Osteoblast (primary cell): ENCODE data around the gene ZC3H14. TPM values are rescaled to one million over a fixed set of nuclear protein-coding genes. Genes with fewer than 3 reads are reported as not detected.

ENCODE experiments used
- DNase-seq: peaks from one replicate; pipeline ENCODE4 v3.0.0; 2011; ENCODE audit warnings: low spot score, mixed read lengths; ENCODE audit not compliant: insufficient read length; ENCODE audit errors: missing footprints
- H2AFZ ChIP-seq: 2 replicates; pipeline ENCODE4 v1.6.0; 2011; ENCODE audit warnings: mild to moderate bottlenecking, low read length
- H3K27ac ChIP-seq: 2 replicates; pipeline ENCODE4 v1.5.1; 2011; ENCODE audit warnings: mild to moderate bottlenecking, low read depth, low read length, moderate library complexity
- H3K27me3 ChIP-seq: 2 replicates; pipeline ENCODE4 v1.6.0; 2012; ENCODE audit warnings: mild to moderate bottlenecking, control low read depth, inconsistent platforms, low read length, moderate library complexity; ENCODE audit not compliant: insufficient read depth
- H3K36me3 ChIP-seq: 2 replicates; pipeline ENCODE4 v1.5.1; 2011; ENCODE audit warnings: mild to moderate bottlenecking, low read length, control low read depth, moderate library complexity; ENCODE audit not compliant: insufficient read depth
- H3K4me1 ChIP-seq: 2 replicates; pipeline ENCODE4 v1.5.1; 2011; ENCODE audit warnings: mild to moderate bottlenecking, low read length, control low read depth, moderate library complexity; ENCODE audit not compliant: insufficient read depth
- H3K4me2 ChIP-seq: 2 replicates; pipeline ENCODE4 v1.6.0; 2011; ENCODE audit warnings: mild to moderate bottlenecking, low read length; ENCODE audit not compliant: insufficient read depth
- H3K4me3 ChIP-seq: fragments of 200-600 bp; sonication (generic); 3 replicates; pipeline ENCODE4 v1.5.1; 2012; ENCODE audit warnings: mild to moderate bottlenecking, low read length, inconsistent platforms; ENCODE audit not compliant: insufficient read depth
- H3K79me2 ChIP-seq: 2 replicates; pipeline ENCODE4 v1.6.0; 2012; ENCODE audit warnings: mild to moderate bottlenecking, low read length, control low read depth, inconsistent platforms; ENCODE audit not compliant: insufficient read depth
- H3K9me3 ChIP-seq: 2 replicates; pipeline ENCODE4 v1.5.1; 2011; ENCODE audit warnings: low read depth, low read length, control low read depth
- H4K20me1 ChIP-seq: 2 replicates; pipeline ENCODE4 v1.6.0; 2012; ENCODE audit warnings: mild to moderate bottlenecking, low read length, control low read depth; ENCODE audit not compliant: insufficient read depth
- total RNA-seq: library from RNA; depleted of rRNA; stranded (reverse); fragments of >200 nt; gene quantifications from 2 replicates; pipeline ENCODE4 v1.2.3, GENCODE V29; 2012
- TF ChIP-seq, protein P1 (sequence below): IDR thresholded peaks from 2 replicates; pipeline ENCODE4 v1.5.1; 2011; ENCODE audit warnings: mild to moderate bottlenecking, low read depth, low read length, moderate library complexity; ENCODE audit errors: extremely low read depth

Gene ZC3H14
- total RNA-seq, 1 donor = 74.6 TPM

DNA sequence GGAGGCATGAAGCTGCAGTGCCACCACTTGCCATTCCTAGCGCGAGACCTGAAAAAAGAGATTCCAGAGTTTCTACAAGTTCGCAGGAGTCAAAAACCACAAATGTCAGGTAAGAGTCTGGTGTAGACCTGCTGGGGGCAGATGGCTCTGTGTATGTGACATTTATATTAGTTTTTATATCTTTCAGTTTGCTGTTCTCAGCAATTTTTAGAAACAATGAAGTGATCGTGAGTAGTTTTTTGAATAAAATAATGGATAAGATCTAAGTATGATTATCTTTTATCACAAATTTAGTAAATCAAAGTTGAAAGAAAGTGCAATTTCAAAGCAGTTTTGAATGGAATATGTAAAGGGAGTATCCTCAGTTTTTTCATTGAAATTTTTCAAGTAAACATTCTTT, 9.3 kb downstream of the ZC3H14 start:
- H3K36me3 ChIP-seq = peaks cover 79% of the 10 kb centered on the region

DNA sequence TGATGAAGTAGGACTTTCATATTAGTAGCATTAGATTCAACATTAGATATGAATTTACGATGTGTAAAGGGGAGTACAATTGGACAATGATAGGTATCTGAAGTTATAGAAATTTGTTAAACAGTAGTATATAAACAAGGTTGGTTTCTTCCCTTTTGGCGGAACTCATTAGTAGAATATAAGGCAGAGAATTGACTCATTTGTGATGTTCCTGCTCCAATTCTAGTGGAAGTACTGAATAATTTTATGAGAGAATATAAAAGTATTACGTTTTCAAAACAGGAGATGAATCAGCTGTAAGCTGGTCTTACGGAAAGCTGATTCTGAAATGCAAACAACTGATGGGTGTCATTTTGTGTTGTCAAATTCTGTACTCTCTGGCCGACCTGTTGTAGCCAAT, 13.4 kb downstream of the ZC3H14 start:
- TF ChIP-seq, protein P1, sequence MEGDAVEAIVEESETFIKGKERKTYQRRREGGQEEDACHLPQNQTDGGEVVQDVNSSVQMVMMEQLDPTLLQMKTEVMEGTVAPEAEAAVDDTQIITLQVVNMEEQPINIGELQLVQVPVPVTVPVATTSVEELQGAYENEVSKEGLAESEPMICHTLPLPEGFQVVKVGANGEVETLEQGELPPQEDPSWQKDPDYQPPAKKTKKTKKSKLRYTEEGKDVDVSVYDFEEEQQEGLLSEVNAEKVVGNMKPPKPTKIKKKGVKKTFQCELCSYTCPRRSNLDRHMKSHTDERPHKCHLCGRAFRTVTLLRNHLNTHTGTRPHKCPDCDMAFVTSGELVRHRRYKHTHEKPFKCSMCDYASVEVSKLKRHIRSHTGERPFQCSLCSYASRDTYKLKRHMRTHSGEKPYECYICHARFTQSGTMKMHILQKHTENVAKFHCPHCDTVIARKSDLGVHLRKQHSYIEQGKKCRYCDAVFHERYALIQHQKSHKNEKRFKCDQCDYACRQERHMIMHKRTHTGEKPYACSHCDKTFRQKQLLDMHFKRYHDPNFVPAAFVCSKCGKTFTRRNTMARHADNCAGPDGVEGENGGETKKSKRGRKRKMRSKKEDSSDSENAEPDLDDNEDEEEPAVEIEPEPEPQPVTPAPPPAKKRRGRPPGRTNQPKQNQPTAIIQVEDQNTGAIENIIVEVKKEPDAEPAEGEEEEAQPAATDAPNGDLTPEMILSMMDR = no peak
- no peaks in the 10 kb centered on the region for H3K9me3 ChIP-seq
- no peaks in the 10 kb centered on the region for H3K27me3 ChIP-seq
- no peaks in the 10 kb centered on the region for H4K20me1 ChIP-seq
- H3K27ac ChIP-seq = no peak overlapping the region
- peaks cover 91% of the 10 kb centered on the region for H3K36me3 ChIP-seq
- H3K4me2 ChIP-seq = no peak overlapping the region
- no peak overlapping the region for H3K4me3 ChIP-seq
- H3K4me1 ChIP-seq = no peaks in the 10 kb centered on the region
- no peaks in the 10 kb centered on the region for H3K79me2 ChIP-seq
- no peak overlapping the region for H2AFZ ChIP-seq
- no peak for DNase-seq

More for the DNA sequence above, 9.3 kb downstream of the ZC3H14 start:
- H3K4me1 ChIP-seq = no peaks in the 10 kb centered on the region
- H3K79me2 ChIP-seq = peaks cover 15% of the 10 kb centered on the region
- no peak overlapping the region for H3K4me2 ChIP-seq
- no peaks in the 10 kb centered on the region for H3K27me3 ChIP-seq
- no peaks in the 10 kb centered on the region for H4K20me1 ChIP-seq
- TF ChIP-seq, protein P1 = no peak
- no peaks in the 10 kb centered on the region for H3K9me3 ChIP-seq
- no peak overlapping the region for H3K4me3 ChIP-seq
- no peak overlapping the region for H3K27ac ChIP-seq
- H2AFZ ChIP-seq = no peak overlapping the region
- DNase-seq = no peak

DNA sequence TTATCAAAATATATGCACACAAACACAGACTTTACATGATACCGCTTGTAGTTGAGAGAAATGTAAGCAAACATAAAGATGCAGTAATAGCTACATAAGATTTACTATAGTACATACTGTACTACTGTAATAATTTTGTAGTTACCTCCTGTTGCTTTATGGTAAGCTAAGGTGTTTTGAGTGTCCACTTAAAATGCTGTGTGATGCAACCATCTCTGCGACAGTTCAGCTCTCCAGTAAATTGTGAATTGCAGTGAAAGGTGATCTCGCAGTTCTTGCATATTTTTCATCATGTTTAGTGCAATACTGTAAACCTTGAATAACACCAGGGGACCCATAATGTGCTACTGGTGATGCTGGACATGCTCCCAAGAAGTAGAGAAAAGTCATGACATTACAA, 21.6 kb downstream of the ZC3H14 start:
- Histone ChIP-seq H4K20me1 (no peaks in the 10 kb centered on the region), H2AFZ (no peak overlapping the region), H3K4me3 (no peak overlapping the region), H3K36me3 (peaks cover 73% of the 10 kb centered on the region), H3K27ac (no peak overlapping the region), H3K4me2 (no peak overlapping the region), H3K27me3 (no peaks in the 10 kb centered on the region), H3K4me1 (no peaks in the 10 kb centered on the region), H3K9me3 (no peaks in the 10 kb centered on the region), H3K79me2 (peaks cover 8% of the 10 kb centered on the region)
- no peak for DNase-seq
- TF ChIP-seq, protein P1 = no peak

DNA sequence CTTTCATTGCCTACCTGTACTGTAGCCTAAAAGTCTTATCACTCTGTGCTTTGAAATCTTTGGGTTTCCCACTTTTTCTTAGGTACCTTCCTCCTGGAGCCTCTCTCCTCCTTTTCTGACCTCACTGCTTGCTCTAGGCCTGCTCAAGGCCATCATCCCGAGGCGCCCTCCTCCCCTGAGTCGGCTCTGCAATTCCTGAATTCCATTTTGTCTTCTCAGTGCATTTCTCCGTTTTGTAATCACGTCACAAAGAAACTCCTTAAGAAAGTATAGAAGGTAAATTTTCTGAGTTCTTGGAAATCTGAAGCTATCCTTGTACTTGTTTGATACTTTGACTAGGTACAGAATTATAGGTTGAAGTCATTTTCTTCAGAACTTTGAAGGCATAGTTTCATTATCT, 25.2 kb downstream of the ZC3H14 start:
- TF ChIP-seq, protein P1 = no peak
- H3K79me2 ChIP-seq = peaks cover 5% of the 10 kb centered on the region
- H3K27ac ChIP-seq = no peak overlapping the region
- no peak for DNase-seq
- H3K36me3 ChIP-seq = peaks cover 53% of the 10 kb centered on the region
- H3K4me1 ChIP-seq = peaks cover 3% of the 10 kb centered on the region
- no peak overlapping the region for H3K4me3 ChIP-seq
- H3K27me3 ChIP-seq = no peaks in the 10 kb centered on the region
- no peak overlapping the region for H2AFZ ChIP-seq
- no peak overlapping the region for H3K4me2 ChIP-seq
- no peaks in the 10 kb centered on the region for H4K20me1 ChIP-seq
- H3K9me3 ChIP-seq = no peaks in the 10 kb centered on the region
